Duodenal mucosa (tissue), 2 donors: ENCODE measurements around the gene GIT2.
A peak's percentile ranks its signal among the peaks of the same experiment; 100 is the strongest.

Experiments used
- H3K27ac ChIP-seq: one replicate; pipeline ENCODE4 v1.7.0; 2013; ENCODE audit warnings: low read depth, low read length
- H3K27me3 ChIP-seq, 2 donors: one replicate each; pipeline ENCODE4 v1.7.0; 2013; ENCODE audit warnings: low read length in 2 of 2, control low read depth in 1 of 2; ENCODE audit not compliant: insufficient read depth in 2 of 2, control insufficient read depth in 1 of 2
- H3K36me3 ChIP-seq, 2 donors: one replicate each; pipeline ENCODE4 v1.7.0; 2013; ENCODE audit warnings: low read length in 2 of 2, control low read depth in 1 of 2; ENCODE audit not compliant: insufficient read depth in 2 of 2, control insufficient read depth in 1 of 2
- H3K4me1 ChIP-seq, 2 donors: one replicate each; pipeline ENCODE4 v1.7.0; 2013; ENCODE audit warnings: low read length in 2 of 2, control low read depth in 1 of 2; ENCODE audit not compliant: insufficient read depth in 2 of 2, control insufficient read depth in 1 of 2
- H3K4me3 ChIP-seq, 2 donors: one replicate each; pipeline ENCODE4 v1.7.0; 2013; ENCODE audit warnings: low read length in 2 of 2, low read depth in 1 of 2
- H3K9ac ChIP-seq, 2 donors: one replicate each; pipeline ENCODE4 v1.7.0; 2013; ENCODE audit warnings: low read length in 2 of 2, low read depth in 1 of 2
- H3K9me3 ChIP-seq, 2 donors: one replicate each; pipeline ENCODE4 v1.7.0; 2013; ENCODE audit warnings: low read length in 2 of 2, control low read depth in 1 of 2; ENCODE audit not compliant: control insufficient read depth in 1 of 2

GIT2 gene

GRCh38 chr12:109915171-109916040 is 80.8 kb downstream of the GIT2 start:
- no peak overlapping the region for H3K27ac ChIP-seq
- H3K27me3 ChIP-seq, result no peaks in the 10 kb centered on the region
- no peaks in the 10 kb centered on the region for H3K4me1 ChIP-seq
- peaks cover 57 to 92% of the 10 kb centered on the region in 2 donors for H3K36me3 ChIP-seq
- no peaks in the 10 kb centered on the region for H3K9me3 ChIP-seq
- H3K9ac ChIP-seq, result no peak overlapping the region
- H3K4me3 ChIP-seq, result no peak overlapping the region

- no peak overlapping the region for H3K27ac ChIP-seq
- H3K36me3 ChIP-seq, result peaks cover 52 to 90% of the 10 kb centered on the region in 2 donors
These were observed 81.7 kb downstream of the GIT2 start for GRCh38 chr12:109914461-109914860.

GRCh38 chr12:109912855-109913321 is 83.3 kb downstream of the GIT2 start:
- Histone ChIP-seq H3K9me3 (no peaks in the 10 kb centered on the region), H3K4me1 (no peaks in the 10 kb centered on the region), H3K36me3 (peaks cover 64 to 91% of the 10 kb centered on the region in 2 donors), H3K27ac (no peak overlapping the region), H3K9ac (no peak overlapping the region), H3K4me3 (no peak overlapping the region), H3K27me3 (no peaks in the 10 kb centered on the region)

More at GRCh38 chr12:109914461-109914860, 81.7 kb downstream of the GIT2 start:
- H3K4me3 ChIP-seq, result no peak overlapping the region
- no peaks in the 10 kb centered on the region for H3K27me3 ChIP-seq
- H3K9ac ChIP-seq, result no peak overlapping the region
- no peaks in the 10 kb centered on the region for H3K4me1 ChIP-seq
- H3K9me3 ChIP-seq, result no peaks in the 10 kb centered on the region

GRCh38 chr12:109910969-109911348 is 85.2 kb downstream of the GIT2 start:
- Histone ChIP-seq H3K27ac (no peak overlapping the region), H3K36me3 (peaks cover 61 to 92% of the 10 kb centered on the region in 2 donors)

DNA sequence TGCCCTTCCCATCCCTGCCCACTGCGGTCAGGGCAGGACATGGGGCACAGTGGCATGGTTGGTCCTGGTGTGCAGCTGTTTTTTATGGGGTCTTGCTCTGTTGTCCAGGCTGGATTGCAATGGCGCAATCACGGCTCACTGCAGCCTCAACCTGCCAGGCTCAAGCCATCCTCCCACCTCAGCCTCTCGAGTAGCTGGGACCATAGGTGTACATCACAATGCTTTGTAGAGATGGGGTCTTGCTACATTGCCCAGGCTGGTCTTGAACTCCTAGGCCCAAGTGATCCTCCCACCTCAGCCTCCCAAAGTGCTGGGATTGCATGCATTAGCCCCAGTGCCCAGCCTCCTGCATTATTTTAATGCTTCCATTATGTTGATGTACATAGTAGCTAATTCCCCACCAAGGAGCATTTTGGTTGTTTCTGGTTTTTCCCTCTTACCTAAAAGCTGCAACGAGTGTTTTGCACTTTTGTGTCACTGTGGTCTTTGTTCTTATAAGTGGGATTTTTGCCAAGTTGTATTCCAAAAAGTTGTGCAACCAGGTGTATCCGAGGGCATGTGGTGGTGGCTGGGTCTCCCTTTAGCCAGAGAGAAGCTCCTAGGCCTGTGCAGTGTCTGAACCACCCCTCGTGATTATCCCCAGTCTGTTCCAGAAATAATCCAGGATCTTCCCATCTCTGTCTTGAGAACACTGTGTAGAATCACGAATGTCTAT is 85.8 kb downstream of the GIT2 start:
- no peaks in the 10 kb centered on the region for H3K27me3 ChIP-seq
- H3K36me3 ChIP-seq, result peaks cover 56 to 92% of the 10 kb centered on the region in 2 donors
- H3K27ac ChIP-seq, result no peak overlapping the region
- H3K4me3 ChIP-seq, result no peak overlapping the region
- H3K4me1 ChIP-seq, result no peaks in the 10 kb centered on the region
- no peaks in the 10 kb centered on the region for H3K9me3 ChIP-seq
- no peak overlapping the region for H3K9ac ChIP-seq

More at GRCh38 chr12:109910969-109911348, 85.2 kb downstream of the GIT2 start:
- Histone ChIP-seq H3K9me3 (no peaks in the 10 kb centered on the region), H3K4me1 (no peaks in the 10 kb centered on the region), H3K4me3 (no peak overlapping the region), H3K27me3 (no peaks in the 10 kb centered on the region), H3K9ac (no peak overlapping the region)

DNA sequence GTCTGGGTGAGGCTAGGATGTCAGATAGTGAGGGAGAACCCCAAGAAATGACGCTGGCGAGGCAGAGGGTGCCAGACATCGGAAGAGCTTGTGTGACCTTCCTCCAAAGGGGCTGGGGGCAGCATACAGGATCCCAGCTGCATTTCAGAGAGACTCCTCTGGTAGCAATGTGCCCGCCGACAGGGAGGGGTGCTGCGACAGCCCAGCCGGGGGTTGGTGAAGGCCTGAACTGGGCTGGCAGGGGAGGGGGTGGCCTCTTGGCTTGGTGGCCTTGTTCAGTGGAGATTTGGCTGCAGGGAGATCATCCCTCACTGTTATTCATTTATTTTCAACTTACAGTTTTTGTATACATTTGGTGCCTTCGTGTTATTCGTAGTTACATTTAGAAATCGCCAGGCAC is 90.9 kb downstream of the GIT2 start:
- peaks cover 13 to 15% of the 10 kb centered on the region in 2 donors for H3K4me1 ChIP-seq
- H3K27me3 ChIP-seq, result no peaks in the 10 kb centered on the region
- H3K9ac ChIP-seq, result no peak overlapping the region
- H3K4me3 ChIP-seq, result no peak overlapping the region
- no peaks in the 10 kb centered on the region for H3K9me3 ChIP-seq
- peaks cover 49 to 73% of the 10 kb centered on the region in 2 donors for H3K36me3 ChIP-seq
- no peak overlapping the region for H3K27ac ChIP-seq

DNA sequence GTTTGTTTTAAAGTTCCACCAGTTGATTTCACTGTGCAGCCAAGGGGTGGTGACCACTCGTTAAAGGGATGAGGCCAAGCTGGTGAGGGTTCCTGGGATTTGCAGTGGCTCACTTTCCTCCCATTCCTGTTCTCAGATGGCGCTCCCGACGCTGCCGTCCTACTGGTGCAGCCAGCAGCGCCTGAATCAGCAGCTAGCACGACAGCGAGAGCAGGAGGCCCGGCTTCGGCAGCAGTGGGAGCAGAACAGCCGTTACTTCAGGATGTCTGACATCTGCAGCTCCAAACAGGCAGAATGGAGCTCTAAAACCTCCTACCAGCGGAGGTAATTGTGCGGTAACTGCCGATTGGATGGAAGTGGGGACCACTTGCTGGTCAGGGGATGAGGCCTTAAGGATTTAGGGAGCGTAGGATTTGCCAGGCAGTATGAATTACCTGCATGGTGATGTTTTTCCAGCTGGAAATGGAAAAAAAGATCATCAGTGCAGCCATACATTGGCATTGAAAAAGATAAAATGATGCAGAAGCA is 93.2 kb downstream of the GIT2 start:
- peaks cover 35 to 53% of the 10 kb centered on the region in 2 donors for H3K36me3 ChIP-seq
- H3K27me3 ChIP-seq, result no peaks in the 10 kb centered on the region
- no peak overlapping the region for H3K27ac ChIP-seq
- no peaks in the 10 kb centered on the region for H3K9me3 ChIP-seq
- no peak overlapping the region for H3K4me3 ChIP-seq
- H3K4me1 ChIP-seq, result peaks cover 15 to 17% of the 10 kb centered on the region in 2 donors
- H3K9ac ChIP-seq, result no peak overlapping the region

GRCh38 chr12:109900752-109901580 is 95.2 kb downstream of the GIT2 start:
- no peak overlapping the region for H3K27ac ChIP-seq
- H3K4me3 ChIP-seq, result peak overlapping the region; percentile 91 to 96
- no peaks in the 10 kb centered on the region for H3K9me3 ChIP-seq
- peaks cover 15 to 17% of the 10 kb centered on the region in 2 donors for H3K4me1 ChIP-seq
- peak overlapping the region; percentile 83 to 92 for H3K9ac ChIP-seq
- H3K27me3 ChIP-seq, result no peaks in the 10 kb centered on the region
- peaks cover 23 to 33% of the 10 kb centered on the region in 2 donors for H3K36me3 ChIP-seq

GRCh38 chr12:109899783-109900751 is 96.1 kb downstream of the GIT2 start, which contains the start of gene TCHP:
TCHP (plus strand) TSS chr12:109900274; CDS start chr12:109903027, 2,753 bp downstream.
- Histone ChIP-seq H3K27me3 (no peaks in the 10 kb centered on the region), H3K9ac (peak within 1 kb of the TSS; percentile 83 to 92), H3K4me1 (peaks cover 15 to 17% of the 10 kb centered on the region in 2 donors), H3K36me3 (peaks cover 21 to 24% of the 10 kb centered on the region in 2 donors), H3K9me3 (no peaks in the 10 kb centered on the region), H3K4me3 (peak within 1 kb of the TSS; percentile 91 to 96), H3K27ac (peak within 1 kb of the TSS; percentile 30)
